Measurements from ENCODE around the gene SREBF1. TPM values are rescaled to one million over a fixed set of nuclear protein-coding genes. Genes with fewer than 3 reads are reported as not detected.

Gene SREBF1
- polyA plus RNA-seq, 1 of the 3 experiments (the other 2 are of a cell fraction), result 20.4 TPM

GRCh38 chr17:17814162-17815061, 22.4 kb downstream of the SREBF1 start:
- no peak for DNase-seq
- Histone ChIP-seq H3K27me3 (ENCODE audit: insufficient read depth) (no peaks in the 10 kb centered on the region), H3K9me3 (no peaks in the 10 kb centered on the region), H3K4me1 (ENCODE audit: control insufficient read depth in 1 of 2, insufficient read depth in 2 of 2, low read depth in 1 of 2, low read length in 1 of 2) (peaks cover 2 to 67% of the 10 kb centered on the region in 2 experiments; a peak in 3 of 4 replicates), H3F3A (replicated peaks; ENCODE audit: insufficient read depth) (peaks cover 14% of the 10 kb centered on the region), H3K4me2 (no peak overlapping the region), H3K27ac (ENCODE audit: low read depth in 2 of 2, low read length in 1 of 2) (peak overlapping the region in 1 of 2 experiments; percentile 67; a peak in 1 of 4 replicates), H3K79me2 (ENCODE audit: insufficient read depth) (no peaks in the 10 kb centered on the region), H3K9ac (no peak overlapping the region), H3K4me3 (ENCODE audit: low read depth in 2 of 2, low read length in 1 of 2) (no peak overlapping the region), H2AFZ (ENCODE audit: low read depth) (no peak overlapping the region), H3K36me3 (replicated peaks in 1 of 2; ENCODE audit: control insufficient read depth in 1 of 2, insufficient read depth in 2 of 2, low read length in 1 of 2) (peaks cover 2 to 76% of the 10 kb centered on the region in 2 experiments), H3K9me2 (no peaks in the 10 kb centered on the region), H4K20me1 (ENCODE audit: insufficient read depth) (no peaks in the 10 kb centered on the region)
- WGBS (ENCODE audit: low lambda C conversion rate), result 81% methylated on average over 4 of the region's 20 CpGs
- ChIA-PET POLR2A (interaction anchor here (1.0 to 2.0 kb wide), 5 partner anchors 8 to 24 kb away, joined by 3 to 5 read pairs (median 4); no protein-coding TSS in a partner anchor), CTCF (interaction anchor here (0.6 to 5.3 kb wide), 18 partner anchors 7 to 219 kb away, joined by 3 to 58 read pairs (median 10); partner anchors contain the start of gene SREBF1)
- TF ChIP-seq GATA2 (CRISPR knock-in tag; IDR thresholded peaks at IDR 0.05) (no peak), FOXJ3 (CRISPR knock-in tag; IDR thresholded peaks at IDR 0.05) (no peak), PBX3 (IDR thresholded peaks at IDR 0.05) (no peak), ELF1 (IDR thresholded peaks at IDR 0.05) (no peak), SMC3 (IDR thresholded peaks at IDR 0.05; ENCODE audit: low read depth, low read length) (no peak), REST (IDR thresholded peaks at IDR 0.05; ENCODE audit: low read depth, low read length) (no peak), IRF3 (IDR thresholded peaks at IDR 0.05; ENCODE audit: low read depth, low read length) (no peak), RFX5 (IDR thresholded peaks at IDR 0.05; ENCODE audit: low read length) (no peak), NRF1 (IDR thresholded peaks at IDR 0.05; ENCODE audit: low read depth, low read length) (no peak), RCOR1 (IDR thresholded peaks at IDR 0.05; ENCODE audit: low read length) (no peak), ZBTB33 (IDR thresholded peaks at IDR 0.05; ENCODE audit: borderline replicate concordance, low read depth) (no peak), YY1 (IDR thresholded peaks at IDR 0.05; ENCODE audit: low read depth) (no peak), EP300 (IDR thresholded peaks at IDR 0.05; ENCODE audit: borderline replicate concordance in 1 of 2, low read depth in 1 of 2, low read length in 1 of 2) (no peak), TEAD4 (IDR thresholded peaks at IDR 0.05; ENCODE audit: borderline replicate concordance, insufficient read depth) (no peak), EZH2phosphoT487 (IDR thresholded peaks at IDR 0.05; ENCODE audit: borderline replicate concordance, low read depth) (no peak), POLR2AphosphoS5 (IDR thresholded peaks at IDR 0.05; ENCODE audit: low read depth, low read length) (no peak), FOSL2 (IDR thresholded peaks at IDR 0.05; ENCODE audit: borderline replicate concordance, low read depth) (no peak)
